AG10803 (cell line): Measurements from ENCODE around the gene SDF2L1.
A peak's percentile ranks its signal among the peaks of the same experiment; 100 is the strongest.

Experiments
- DNase-seq: peaks from one replicate; pipeline ENCODE4 v3.0.0; 2010; ENCODE audit warnings: low read depth
- H3K4me3 ChIP-seq: 2 replicates; pipeline ENCODE4 v1.5.1; 2011; ENCODE audit warnings: mild to moderate bottlenecking, low read length, control low read depth
- CTCF ChIP-seq: conservative IDR thresholded peaks from 2 replicates; pipeline ENCODE4 v1.5.1; 2011; ENCODE audit warnings: mild to moderate bottlenecking, low read length, control low read depth, inconsistent platforms

The SDF2L1 gene

GRCh38 chr22:21652547-21653545, 10.7 kb downstream of the SDF2L1 start:
- TF ChIP-seq CTCF = no peak
- no peak for DNase-seq
- H3K4me3 ChIP-seq = peak overlapping the region; percentile 79

DNA sequence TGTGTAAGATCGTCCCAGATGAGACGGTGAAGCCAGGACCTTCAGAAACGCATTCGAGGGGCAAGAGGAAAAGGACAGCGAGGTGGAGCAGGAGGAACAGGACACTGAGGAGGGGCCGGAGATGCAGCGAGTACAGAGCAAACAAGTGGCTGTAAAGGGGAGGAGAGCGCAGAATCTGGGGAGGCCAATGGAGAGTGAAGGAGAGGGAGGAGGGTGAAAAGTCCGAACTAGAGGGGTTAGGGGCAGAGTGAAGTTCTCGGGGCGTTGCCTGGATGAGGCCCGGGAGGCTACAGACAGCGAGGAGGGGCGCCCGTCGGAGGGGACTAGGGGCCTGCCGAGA, 14.9 kb downstream of the SDF2L1 start:
- TF ChIP-seq CTCF = no peak
- no peak overlapping the region; the same call in 1 of the 2 replicates for H3K4me3 ChIP-seq
- DNase-seq = no peak

GRCh38 chr22:21657360-21658032, 15.4 kb downstream of the SDF2L1 start:
- peak; percentile 19 for DNase-seq
- no peak for TF ChIP-seq CTCF

GRCh38 chr22:21659864-21660525, 17.9 kb downstream of the SDF2L1 start:
- DNase-seq = no peak
- TF ChIP-seq CTCF = no peak
- no peak overlapping the region for H3K4me3 ChIP-seq

More at GRCh38 chr22:21657360-21658032, 15.4 kb downstream of the SDF2L1 start:
- peak overlapping the region; percentile 56 for H3K4me3 ChIP-seq

- TF ChIP-seq CTCF = no peak
- no peak for DNase-seq
- H3K4me3 ChIP-seq = no peak overlapping the region
These were observed 18.8 kb downstream of the SDF2L1 start for GRCh38 chr22:21660904-21661303.

DNA sequence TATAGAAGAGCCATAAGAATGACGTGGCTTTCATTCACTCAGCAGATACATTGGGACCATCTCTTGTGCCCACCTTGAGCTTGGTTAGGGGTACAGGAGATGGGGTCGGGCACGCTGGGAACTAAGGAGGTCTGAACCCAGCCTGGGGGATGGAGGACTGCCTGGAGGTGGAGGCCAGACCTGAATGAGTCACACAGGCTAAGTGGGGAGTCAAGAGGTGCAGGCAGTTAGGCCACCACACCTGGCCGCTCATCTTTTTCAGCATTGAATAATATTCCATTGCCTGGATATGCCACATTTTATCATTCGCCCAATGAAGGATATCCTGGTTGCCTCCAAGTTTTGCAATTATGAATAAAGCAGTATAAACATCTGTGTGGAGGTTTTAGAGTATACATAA, 19.9 kb downstream of the SDF2L1 start:
- H3K4me3 ChIP-seq = no peak overlapping the region
- no peak for DNase-seq
- TF ChIP-seq CTCF = no peak
